ENCODE results near the gene PANX2.

Gene PANX2

DNA sequence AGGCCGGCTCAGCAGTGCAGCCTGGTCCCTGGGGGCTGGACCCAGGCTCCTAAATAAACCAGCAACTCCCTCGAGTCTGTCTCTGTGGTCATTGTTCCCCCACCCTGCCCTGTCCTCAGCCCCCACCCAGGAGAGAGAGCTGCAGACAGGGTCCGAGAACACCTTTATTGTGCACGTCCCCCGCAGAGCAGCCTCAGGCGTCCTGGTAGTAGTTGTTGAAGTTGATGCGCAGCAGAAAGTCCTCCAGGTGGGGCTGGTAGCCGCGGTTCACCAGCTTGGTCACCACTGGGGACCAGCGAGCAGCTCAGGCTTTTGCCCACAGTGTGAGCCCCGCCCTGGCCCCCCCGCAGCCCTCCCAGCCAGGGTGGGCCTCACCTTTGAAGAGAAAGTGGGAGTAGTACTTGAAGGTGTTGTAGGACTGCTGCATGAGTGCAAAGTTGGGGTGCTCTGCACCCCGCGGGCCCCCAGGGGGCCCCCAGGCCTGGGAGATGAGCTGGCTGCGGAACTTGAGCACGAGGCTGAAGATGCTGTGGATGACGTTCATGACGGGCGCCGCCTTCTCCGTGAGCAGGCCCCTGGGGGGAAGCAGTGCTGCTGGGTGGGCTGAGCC is 47.1 kb downstream of the PANX2 start:
- DNase-seq, result no peak

GRCh38 chr22:50218153-50218995 is 47.8 kb downstream of the PANX2 start:
- DNase-seq, result no peak

DNA sequence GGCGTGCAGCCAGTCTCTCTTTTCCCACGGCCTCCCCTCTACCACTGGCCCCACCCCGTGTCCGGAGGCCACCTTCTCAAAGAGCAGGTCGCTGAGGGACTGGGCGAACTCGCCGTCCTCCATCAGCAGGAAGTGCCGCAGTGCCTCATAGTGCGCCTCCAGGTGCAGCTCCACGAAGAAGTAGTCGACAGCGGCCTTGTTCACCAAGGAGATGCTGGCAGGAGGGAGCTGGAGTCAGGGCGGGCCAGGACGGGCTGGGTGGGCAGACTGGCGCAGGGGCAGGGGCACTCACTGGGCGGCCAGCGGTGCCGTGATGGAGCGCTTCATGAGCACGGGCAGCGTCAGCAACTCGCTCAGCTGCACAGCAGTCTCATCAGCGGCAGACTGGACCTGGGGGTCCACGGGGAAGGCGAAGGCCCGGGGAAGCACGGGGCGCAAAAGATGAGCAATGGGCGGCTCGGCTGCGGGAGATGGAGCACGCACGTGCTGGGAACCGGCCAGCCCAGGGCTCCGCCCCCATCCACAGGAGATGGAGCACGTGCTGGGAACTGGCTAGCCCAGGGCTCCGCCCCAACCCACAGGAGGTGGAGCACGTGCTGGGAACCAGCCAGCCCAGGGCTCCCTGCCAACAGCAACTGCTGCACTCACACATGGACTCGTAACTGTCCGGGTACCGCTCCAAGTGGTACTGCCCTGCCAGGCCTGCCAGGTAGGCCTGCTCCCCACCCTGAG is 48.6 kb downstream of the PANX2 start:
- DNase-seq, result no peak

GRCh38 chr22:50219800-50220602 is 49.5 kb downstream of the PANX2 start:
- no peak for DNase-seq

- DNase-seq, result no peak
These were observed 50.3 kb downstream of the PANX2 start for GRCh38 chr22:50220603-50221409.

- DNase-seq, result no peak
These were observed 51.1 kb downstream of the PANX2 start for GRCh38 chr22:50221410-50222300.

GRCh38 chr22:50222508-50222907 is 52.0 kb downstream of the PANX2 start:
- DNase-seq, result no peak

DNA sequence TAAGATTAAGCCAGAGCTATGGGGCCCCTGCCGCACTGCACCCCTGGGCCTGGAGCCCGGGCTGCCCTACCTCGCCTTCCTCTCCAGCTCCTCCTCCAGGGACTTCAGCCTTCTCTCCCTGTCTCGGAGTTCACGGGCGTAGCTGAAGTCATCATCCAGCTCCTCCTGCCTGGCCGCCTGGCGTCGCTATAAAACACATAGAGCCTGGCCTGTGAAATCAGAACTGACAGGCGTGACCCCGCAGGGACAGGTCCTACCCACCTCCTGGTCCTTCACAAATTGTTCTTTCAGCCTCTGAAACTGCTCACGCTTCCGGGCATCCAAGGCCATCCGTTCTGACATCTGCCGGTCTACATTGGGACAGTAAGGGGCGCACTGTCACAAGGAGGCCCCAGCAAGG is 53.5 kb downstream of the PANX2 start:
- no peak for DNase-seq

GRCh38 chr22:50225200-50225969 is 54.9 kb downstream of the PANX2 start:
- DNase-seq, result no peak

- DNase-seq, result no peak
These were observed 55.7 kb downstream of the PANX2 start for GRCh38 chr22:50226063-50226874.

GRCh38 chr22:50226875-50227165 is 56.3 kb downstream of the PANX2 start:
- no peak for DNase-seq

DNA sequence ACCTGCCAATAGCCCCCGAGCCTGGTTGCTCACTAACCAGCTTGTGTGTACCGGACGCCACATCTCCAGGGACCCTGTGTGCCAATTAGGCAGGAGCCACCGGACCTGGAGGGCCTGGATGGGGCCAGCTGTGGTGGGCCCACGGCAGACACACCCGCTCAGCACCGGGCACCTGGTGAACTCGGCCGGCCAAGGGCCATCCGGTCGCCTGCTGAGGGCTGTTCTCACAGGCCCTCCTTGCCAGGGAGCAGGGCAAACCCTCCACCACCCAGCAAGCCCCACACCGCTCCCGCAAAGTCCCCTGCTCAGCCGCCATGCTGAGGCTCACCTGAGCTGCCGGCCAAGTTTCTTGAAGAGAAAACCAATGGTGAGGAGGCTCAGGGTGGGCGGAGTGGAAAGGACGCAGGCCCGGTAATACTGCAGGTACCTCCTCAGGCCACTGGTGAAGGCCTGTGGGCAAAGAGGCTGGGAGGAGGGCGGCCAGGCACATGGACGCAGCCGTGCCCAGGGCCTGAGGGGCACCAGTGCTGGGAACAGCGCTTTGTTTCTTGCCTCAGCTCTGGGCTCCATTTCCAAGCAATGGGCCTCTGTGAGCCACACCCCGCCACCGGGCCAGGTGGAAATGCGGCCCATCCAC is 57.2 kb downstream of the PANX2 start:
- no peak for DNase-seq

DNA sequence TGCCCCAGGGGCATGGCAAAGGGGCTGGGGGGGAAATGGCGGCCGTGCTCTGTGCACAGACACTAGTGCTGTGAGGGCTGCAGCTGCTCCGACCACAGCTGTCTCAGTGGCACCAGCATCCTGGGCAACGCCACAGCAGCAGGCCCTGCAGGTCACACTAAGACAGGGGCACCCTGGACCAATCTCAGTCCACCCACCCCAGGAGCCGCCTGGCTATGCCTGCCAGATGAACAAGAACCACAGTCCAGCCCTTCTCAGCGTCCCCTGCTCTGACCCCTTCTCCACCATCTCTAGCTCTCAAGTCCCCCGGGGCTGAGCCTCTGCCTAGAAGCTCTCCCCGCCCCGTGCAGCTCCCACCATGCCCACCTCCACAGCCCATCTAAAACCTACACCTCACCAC is 57.8 kb downstream of the PANX2 start:
- DNase-seq, result no peak

GRCh38 chr22:50229370-50229769 is 58.8 kb downstream of the PANX2 start:
- DNase-seq, result no peak
